K562 treated with DMSO at 1 percent for 24 hours (cell line): ENCODE results near the gene CCNT1. TPM values are rescaled to one million over a fixed set of nuclear protein-coding genes. Genes with fewer than 3 reads are reported as not detected.

ENCODE experiments used
- total RNA-seq: library from RNA; unstranded; fragments of 300-600 nt; gene quantifications from 2 replicates; pipeline ENCODE4 v1.2.3, GENCODE V29; 2022; ENCODE audit warnings: low read depth; ENCODE audit not compliant: insufficient read depth

The CCNT1 gene
- 9.2 and 10.8 TPM in 2 replicates for total RNA-seq

GRCh38 chr12:48716493-48717251, at the start of gene CCNT1:
Gene CCNT1, minus strand, starts transcription at chr12:48716707. Its CDS starts 32 bp downstream, at chr12:48716675.

DNA sequence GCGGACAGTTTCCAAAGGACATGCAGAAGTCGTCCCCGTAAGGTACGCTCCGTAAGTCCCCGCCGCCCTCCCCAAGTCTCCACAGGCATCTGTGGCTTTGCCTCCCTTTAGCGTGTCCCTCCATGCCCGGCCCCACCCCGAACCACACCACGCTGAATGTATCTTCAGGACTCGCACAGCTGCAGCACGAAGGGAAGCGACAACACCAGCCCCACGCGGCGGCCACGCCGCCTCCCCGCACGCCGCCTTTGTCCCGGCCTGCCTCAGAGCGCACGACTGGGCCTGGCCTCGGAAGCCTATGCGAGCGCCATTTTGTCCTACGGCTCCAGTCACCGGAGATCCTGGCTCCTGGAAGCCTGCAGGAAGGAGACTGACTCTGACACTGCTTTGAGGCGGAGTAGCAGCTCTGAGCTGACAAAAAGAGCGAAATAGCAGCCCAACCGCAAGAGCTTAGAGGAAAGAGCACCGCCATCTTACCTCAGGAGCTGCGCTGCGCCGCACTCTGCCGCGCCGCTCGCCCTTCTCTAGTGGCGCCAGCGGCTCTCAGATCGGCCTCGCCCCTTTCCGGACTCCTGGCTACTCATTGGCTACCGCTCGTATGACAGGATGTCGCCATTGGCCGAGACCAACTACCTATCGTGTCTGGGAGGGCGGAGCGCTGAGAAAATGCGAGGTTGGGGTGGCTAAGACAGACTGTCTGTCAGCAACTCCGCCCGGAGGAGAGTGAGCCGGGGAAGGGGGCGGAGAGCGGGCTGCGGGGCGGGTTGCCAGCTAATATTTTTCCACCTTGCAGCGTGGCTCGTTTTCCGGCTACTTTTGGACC, 34.6 kb downstream of the CCNT1 start, which contains the start of gene KANSL2:
TSS of gene KANSL2 (minus strand) at position 529 of the 823 bp plus-strand sequence. CDS start 606 bp downstream, outside the sequence.

Other genes with a start within 250 kb of the CCNT1 start
- not detected in 2 replicates for gene ANP32D, start 244.1 kb downstream of the CCNT1 start, total RNA-seq
- gene C12orf54, start 234.2 kb downstream of the CCNT1 start, total RNA-seq, result not detected in 2 replicates
- gene OR8S1, start 191.1 kb downstream of the CCNT1 start, total RNA-seq, result not detected in 2 replicates
- not detected in 2 replicates for gene LALBA, start 146.7 kb downstream of the CCNT1 start, total RNA-seq
- gene KANSL2, start 34.5 kb downstream of the CCNT1 start, total RNA-seq, result 25.2 and 31.1 TPM in 2 replicates
- 1.2 and 1.9 TPM in 2 replicates for gene ADCY6, start 72.4 kb upstream of the CCNT1 start, total RNA-seq
- 2.5 TPM in 2 replicates for gene CACNB3, start 101.8 kb upstream of the CCNT1 start, total RNA-seq
- gene DDX23, start 135.5 kb upstream of the CCNT1 start, total RNA-seq, result 80.9 and 83.0 TPM in 2 replicates
- gene RND1, start 149.2 kb upstream of the CCNT1 start, total RNA-seq, result 2.8 TPM in 2 replicates
- gene FKBP11, start 208.8 kb upstream of the CCNT1 start, total RNA-seq, result 3.8 and 4.3 TPM in 2 replicates
- gene ARF3, start 240.8 kb upstream of the CCNT1 start, total RNA-seq, result 93.5 and 100 TPM in 2 replicates